HepG2 (cell line): ENCODE measurements around the gene MARK2. TPM values are rescaled to one million over a fixed set of nuclear protein-coding genes. Genes with fewer than 3 reads are reported as not detected.
A peak's percentile ranks its signal among the peaks of the same experiment; 100 is the strongest.

ENCODE experiments used
- ATAC-seq: fragments of 200-7000 bp; cut with Tn5 transposase; 3 replicates; pipeline ENCODE4 v1.9.1; 2020; ENCODE audit warnings: mild to moderate bottlenecking, moderate library complexity
- BruUV-seq: library from RNA; stranded (reverse); fragments of 400-500 nt; replicated peaks from 2 replicates; lab custom pipeline; 2021; lab: Mats Ljungman, UMichigan
- CTCF ChIA-PET: fragments of 300-600 bp; formaldehyde crosslinking; extraction: SDS; loops from one replicate; lab custom pipeline; 2021; ENCODE audit warnings: low total read pairs, inconsistent platforms, low intra/inter-chr PET ratio; lab: Yijun Ruan, JAX
- POLR2A ChIA-PET: fragments of 350-600 bp; sonication (Branson Sonifier 250); formaldehyde crosslinking; loops from one replicate; lab custom pipeline; 2020; ENCODE audit warnings: antibody characterized with exemption, inconsistent platforms; lab: Yijun Ruan, JAX
- DNase-seq: peaks from one replicate; pipeline ENCODE4 v3.0.0-alpha.2; 2015; ENCODE audit warnings: low spot score
- FAIRE-seq: peaks from 3 replicates; lab custom pipeline; 2011; peaks lifted over from hg19 to GRCh38; lab: Jason Lieb, UNC
- H2AFZ ChIP-seq: one replicate; pipeline ENCODE4 v1.6.1; 2011; ENCODE audit warnings: low read length, inconsistent platforms
- H3K27ac ChIP-seq: fragments of 300-600 bp; 3 replicates; pipeline ENCODE4 v1.8.0; 2011; ENCODE audit warnings: mixed run types, mild to moderate bottlenecking, mixed read lengths, low read length, inconsistent platforms; ENCODE audit not compliant: insufficient read depth; ENCODE audit errors: extremely low read length
- H3K27me3 ChIP-seq, 2 experiments: fragments of 200-600 bp in 1 of 2; 2 replicates in 1 of 2; 3 replicates in 1 of 2; pipeline versions ENCODE4 v1.6.0 to v1.8.0; 2011; ENCODE audit warnings: low read length in 2 of 2, mild to moderate bottlenecking in 2 of 2, moderate library complexity in 2 of 2, inconsistent platforms in 1 of 2; ENCODE audit not compliant: insufficient read depth in 2 of 2, control insufficient read depth in 1 of 2
- H3K36me3 ChIP-seq, 2 experiments: fragments of 200-600 bp in 1 of 2; replicated peaks in 1 of 2; 2 replicates in 1 of 2; 3 replicates in 1 of 2; pipeline versions ENCODE4 v1.5.1 to v1.8.0; 2011; ENCODE audit warnings: low read length in 2 of 2, inconsistent platforms in 1 of 2; ENCODE audit not compliant: insufficient read depth in 2 of 2, control insufficient read depth in 1 of 2
- H3K4me1 ChIP-seq: 2 replicates; pipeline ENCODE4 v1.5.1; 2012; ENCODE audit warnings: low read length, inconsistent platforms; ENCODE audit not compliant: insufficient read depth
- H3K4me2 ChIP-seq: 2 replicates; pipeline ENCODE4 v1.6.0; 2011; ENCODE audit warnings: low read depth, low read length, inconsistent platforms
- H3K4me3 ChIP-seq, 3 experiments: fragments of 200-600 bp in 1 of 3; sonication (generic), shearing (Covaris generic) in 1 of 3; replicated peaks in 1 of 3; 2 replicates each; pipeline ENCODE4 v1.5.1; 2011 to 2016; ENCODE audit warnings: low read length in 3 of 3, inconsistent platforms in 2 of 3, low read depth in 2 of 3, mild to moderate bottlenecking in 2 of 3, control low read depth in 1 of 3, mixed read lengths in 1 of 3; ENCODE audit not compliant: insufficient read depth in 1 of 3
- H3K79me2 ChIP-seq: one replicate; pipeline ENCODE4 v1.6.1; 2011; ENCODE audit warnings: low read length, inconsistent platforms; ENCODE audit not compliant: insufficient read depth
- H3K9ac ChIP-seq: 2 replicates; pipeline ENCODE4 v1.6.0; 2011; ENCODE audit warnings: mild to moderate bottlenecking, low read depth, low read length, inconsistent platforms; ENCODE audit not compliant: insufficient read depth
- H3K9me3 ChIP-seq: 2 replicates; pipeline ENCODE4 v1.5.1; 2012; ENCODE audit warnings: mild to moderate bottlenecking, low read length
- H4K20me1 ChIP-seq: 2 replicates; pipeline ENCODE4 v1.6.0; 2011; ENCODE audit warnings: inconsistent platforms, mild to moderate bottlenecking, low read length, moderate library complexity; ENCODE audit not compliant: insufficient read depth
- ATRX ChIP-seq: sonication (generic); formaldehyde crosslinking; IDR thresholded peaks from 2 replicates; pipeline ENCODE4 v1.4.0; 2020; ENCODE audit warnings: missing genetic modification reagents, borderline replicate concordance
- CCAR2 ChIP-seq: fragments of 200-400 bp; formaldehyde crosslinking; optimal IDR thresholded peaks from 2 replicates; pipeline ENCODE3; 2018; ENCODE audit warnings: low read depth, mild to moderate bottlenecking, low read length, moderate library complexity
- DMAP1 ChIP-seq: IDR thresholded peaks from 2 replicates; pipeline ENCODE4 v1.6.1; 2016
- FOXK2 ChIP-seq: fragments of 450-650 bp; IDR thresholded peaks from 2 replicates; pipeline ENCODE4 v1.6.1; 2016
- FOXP1 ChIP-seq, 2 experiments: fragments of 450-650 bp in 1 of 2; IDR thresholded peaks; 2 replicates each; pipeline ENCODE4 v1.6.1; 2017 to 2018; ENCODE audit warnings: antibody characterized with exemption in 1 of 2
- JUN ChIP-seq: sonication (generic); formaldehyde crosslinking; IDR thresholded peaks from 2 replicates; pipeline ENCODE4 v1.4.0; 2020; ENCODE audit warnings: mild to moderate bottlenecking, missing genetic modification reagents
- MAFF ChIP-seq: IDR thresholded peaks from 2 replicates; pipeline ENCODE4 v1.6.1; 2011; ENCODE audit warnings: low read depth, low read length, improper control_type of control experiment
- MEIS1 ChIP-seq: sonication (generic); formaldehyde crosslinking; IDR thresholded peaks from 2 replicates; pipeline ENCODE4 v1.9.0; 2021; ENCODE audit warnings: mild to moderate bottlenecking, missing genetic modification reagents, moderate library complexity, borderline replicate concordance
- NFE2L1 ChIP-seq: sonication (generic); formaldehyde crosslinking; IDR thresholded peaks from 2 replicates; pipeline ENCODE4 v1.4.0; 2020; ENCODE audit warnings: missing genetic modification reagents, mild to moderate bottlenecking, borderline replicate concordance
- SALL1 ChIP-seq: sonication (generic); formaldehyde crosslinking; IDR thresholded peaks from 2 replicates; pipeline ENCODE4 v1.8.0; 2022; ENCODE audit warnings: mild to moderate bottlenecking, missing genetic modification reagents
- TCF7 ChIP-seq: sonication (generic); IDR thresholded peaks from 2 replicates; pipeline ENCODE4 v1.6.1; 2016; ENCODE audit warnings: antibody characterized with exemption, low read depth
- ZBTB3 ChIP-seq: sonication (generic); formaldehyde crosslinking; IDR thresholded peaks from 2 replicates; pipeline ENCODE4 v1.4.0; 2020; ENCODE audit warnings: low read depth, mild to moderate bottlenecking, moderate library complexity, missing genetic modification reagents, borderline replicate concordance
- ZBTB7A ChIP-seq: sonication (generic); formaldehyde crosslinking; IDR thresholded peaks from 2 replicates; pipeline ENCODE4 v1.8.0; 2022; ENCODE audit warnings: mild to moderate bottlenecking, missing genetic modification reagents
- ZNF430 ChIP-seq: sonication (generic); formaldehyde crosslinking; IDR thresholded peaks from 2 replicates; pipeline ENCODE4 v1.9.0; 2021; ENCODE audit warnings: mild to moderate bottlenecking, missing genetic modification reagents
- ZNF44 ChIP-seq: sonication (generic); formaldehyde crosslinking; IDR thresholded peaks from 2 replicates; pipeline ENCODE4 v1.5.1; 2020; ENCODE audit warnings: mild to moderate bottlenecking, missing genetic modification reagents
- ZNF484 ChIP-seq: sonication (generic); formaldehyde crosslinking; IDR thresholded peaks from 2 replicates; pipeline ENCODE4 v1.5.1; 2020; ENCODE audit warnings: mild to moderate bottlenecking, low read depth, missing genetic modification reagents, borderline replicate concordance
- ZNF788 ChIP-seq: sonication (generic); formaldehyde crosslinking; IDR thresholded peaks from 2 replicates; pipeline ENCODE4 v1.5.0; 2020; ENCODE audit warnings: mild to moderate bottlenecking, missing genetic modification reagents, borderline replicate concordance
- ZNF816 ChIP-seq: sonication (generic); formaldehyde crosslinking; IDR thresholded peaks from 2 replicates; pipeline ENCODE4 v1.8.0; 2022; ENCODE audit warnings: missing genetic modification reagents, mild to moderate bottlenecking, borderline replicate concordance
- WGBS: methylation state at CpG from one replicate; pipeline ENCODE4 v1.1.6; 2017; ENCODE audit warnings: low lambda C conversion rate; 5-methylcytosine and 5-hydroxymethylcytosine counted together
- in situ Hi-C: cut with HindIII; loops from 2 replicates; pipeline ENCODE4 v1.10.0; 2017; ENCODE audit warnings: low pct_unique_long_range_greater_than_20kb; ENCODE audit not compliant: extremely low pct_ligation_motif_present
- intact Hi-C: fragments of 100-400 bp; cut with micrococcal nuclease; formaldehyde crosslinking; loops from one replicate; pipeline ENCODE4 v1.10.0; 2022; ENCODE audit not compliant: unreplicated experiment
- polyA plus RNA-seq, 8 experiments: library from polyadenylated mRNA; depleted of rRNA in 3 of 8; stranded (reverse) in 7 of 8; unstranded in 1 of 8; fragments of >200 nt; fragmentation: Illumina TruSeq in 4 of 8; extraction: Trizol in 4 of 8; gene quantifications; 2 replicates each; pipeline versions ENCODE4 v1.2.1 to v1.2.3, GENCODE V29; 2011 to 2016; ENCODE audit warnings: low read depth in 4 of 8, missing spikeins in 1 of 8, mixed read lengths in 1 of 8; ENCODE audit not compliant: insufficient read depth in 1 of 8
- total RNA-seq, 5 experiments: library from RNA; depleted of rRNA; stranded (reverse); fragments of >200 nt; fragmentation: Illumina TruSeq; extraction: Trizol; gene quantifications; 2 replicates each; pipeline ENCODE4 v1.2.3, GENCODE V29; 2016; ENCODE audit warnings: low read depth in 1 of 5
- TF ChIP-seq, protein P1 (sequence below), 2 experiments: sonication (generic) in 1 of 2; formaldehyde crosslinking in 1 of 2; IDR thresholded peaks; 2 replicates each; pipeline versions ENCODE4 v1.4.0 to v1.6.1; 2018 to 2020; ENCODE audit warnings: missing genetic modification reagents in 2 of 2, borderline replicate concordance in 1 of 2, low read depth in 1 of 2, mild to moderate bottlenecking in 1 of 2, missing biosample characterization in 1 of 2

Gene MARK2
- total and polyA plus RNA-seq, 2 of the 13 experiments (the other 11 are each of a cell fraction or from before 2014, with no cell fraction given) = 13.5 to 13.9 TPM

GRCh38 chr11:63919267-63920125 is 80.6 kb downstream of the MARK2 start (continued):
- TF ChIP-seq ZBTB3 (CRISPR knock-in tag) (peak; percentile 10; the same call in 1 of the 2 replicates), ZNF816 (peak; percentile 30; the same call in 1 of the 2 replicates), SALL1 (CRISPR knock-in tag) (no peak), ZNF44 (CRISPR knock-in tag) (peak; percentile 74; the same call in 1 of the 2 replicates), ZNF788 (peak; percentile 75)

DNA sequence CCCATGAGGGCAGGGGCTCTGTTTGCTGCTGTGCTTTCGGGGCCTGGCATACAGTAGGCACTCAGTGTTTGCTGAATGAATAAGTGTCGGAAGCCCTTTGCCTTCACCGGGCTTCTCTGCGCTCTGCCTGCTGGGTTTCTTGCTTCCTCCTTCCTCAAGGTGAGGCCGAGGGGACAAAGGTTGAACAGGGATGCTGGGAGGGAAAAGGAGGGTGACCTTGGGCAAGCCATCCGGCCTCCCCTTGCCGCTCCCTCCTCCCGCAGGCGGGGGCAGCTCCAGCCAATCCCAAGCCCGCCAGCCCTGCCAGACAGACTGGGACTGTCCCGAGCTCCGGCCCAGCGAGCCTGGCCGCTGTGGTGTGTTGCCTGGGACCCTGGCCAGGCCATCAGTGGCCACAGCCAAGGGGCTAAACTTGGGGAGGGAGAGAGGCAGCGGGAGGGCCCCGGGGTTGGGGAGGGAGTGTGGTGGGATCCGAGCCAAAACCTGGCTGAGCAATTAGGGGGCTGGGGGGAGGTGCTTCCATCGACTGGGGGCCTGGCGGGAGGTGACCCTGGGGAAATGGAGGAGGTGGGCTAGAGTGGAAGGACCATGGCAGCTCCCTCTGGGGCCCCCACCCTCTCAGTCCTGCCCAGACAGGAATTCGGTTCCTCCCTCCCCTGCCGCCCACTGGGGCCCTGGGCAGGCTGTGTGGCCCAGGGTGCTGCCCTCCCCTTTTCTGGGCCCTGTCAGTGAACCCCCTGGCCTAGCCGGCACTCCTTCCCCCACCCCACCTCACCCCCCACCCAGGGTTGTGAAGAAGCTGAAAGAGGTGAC is 81.4 kb downstream of the MARK2 start:
- Histone ChIP-seq H3K79me2 (no peaks in the 10 kb centered on the region), H3K4me1 (peaks cover 48% of the 10 kb centered on the region), H3K36me3 (no peaks in the 10 kb centered on the region), H3K27me3 (peaks cover 0 to 4% of the 10 kb centered on the region in 2 experiments; a peak in 2 of 5 replicates), H3K4me2 (peak overlapping the region; percentile 74), H3K27ac (peak overlapping the region; percentile 82), H3K9me3 (no peaks in the 10 kb centered on the region), H3K9ac (peak overlapping the region; percentile 72), H2AFZ (no peak overlapping the region), H3K4me3 (peak overlapping the region; percentile 59 to 84 (median 76)), H4K20me1 (no peaks in the 10 kb centered on the region)
- DNase-seq (peak; percentile 60), FAIRE-seq (peak; percentile 89), ATAC-seq (peak; percentile 69)
- BruUV-seq = no TSS peak
- WGBS = 3% methylated on average over 13 of the region's 22 CpGs
- in situ Hi-C loops = no loop called here
- POLR2A ChIA-PET = interaction anchor here (0.8 to 2.0 kb wide), 12 partner anchors 11 to 154 kb away, joined by 3 to 15 read pairs (median 6); partner anchors contain the start of genes COX8A and MARK2
- CTCF ChIA-PET = interaction anchor here (0.5 to 1.3 kb wide), 2 partner anchors 83 to 92 kb away, joined by 3 to 9 read pairs; no protein-coding TSS in a partner anchor
- intact Hi-C loops = no loop called here
- no peak for TF ChIP-seq NFE2L1 (CRISPR knock-in tag)
- no peak for TF ChIP-seq TCF7
- no peak for TF ChIP-seq CCAR2
- peak; percentile 20; the same call in 1 of the 2 replicates for TF ChIP-seq MEIS1 (CRISPR knock-in tag)
- no peak for TF ChIP-seq JUN
- no peak for TF ChIP-seq ZNF484 (CRISPR knock-in tag)
- peak; percentile 76 for TF ChIP-seq ZNF430 (CRISPR knock-in tag)
- no peak for TF ChIP-seq FOXK2
- TF ChIP-seq ATRX (CRISPR knock-in tag) = no peak
- TF ChIP-seq, protein P1, sequence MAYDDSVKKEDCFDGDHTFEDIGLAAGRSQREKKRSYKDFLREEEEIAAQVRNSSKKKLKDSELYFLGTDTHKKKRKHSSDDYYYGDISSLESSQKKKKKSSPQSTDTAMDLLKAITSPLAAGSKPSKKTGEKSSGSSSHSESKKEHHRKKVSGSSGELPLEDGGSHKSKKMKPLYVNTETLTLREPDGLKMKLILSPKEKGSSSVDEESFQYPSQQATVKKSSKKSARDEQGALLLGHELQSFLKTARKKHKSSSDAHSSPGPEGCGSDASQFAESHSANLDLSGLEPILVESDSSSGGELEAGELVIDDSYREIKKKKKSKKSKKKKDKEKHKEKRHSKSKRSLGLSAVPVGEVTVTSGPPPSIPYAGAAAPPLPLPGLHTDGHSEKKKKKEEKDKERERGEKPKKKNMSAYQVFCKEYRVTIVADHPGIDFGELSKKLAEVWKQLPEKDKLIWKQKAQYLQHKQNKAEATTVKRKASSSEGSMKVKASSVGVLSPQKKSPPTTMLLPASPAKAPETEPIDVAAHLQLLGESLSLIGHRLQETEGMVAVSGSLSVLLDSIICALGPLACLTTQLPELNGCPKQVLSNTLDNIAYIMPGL (CRISPR knock-in tag; IDR thresholded peaks at IDR 0.05; ENCODE audit: borderline replicate concordance in 1 of 2, low read depth in 1 of 2) = no peak; a peak in 1 of 4 replicates
- no peak for TF ChIP-seq FOXP1 (IDR thresholded peaks at IDR 0.05)
- no peak for TF ChIP-seq FOXP1 (CRISPR knock-in tag; IDR thresholded peaks at IDR 0.05)
- TF ChIP-seq ZBTB7A = no peak
- no peak for TF ChIP-seq MAFF
- TF ChIP-seq DMAP1 = no peak; the same call in 1 of the 2 replicates
